ENCODE data around the gene CRIM1.
"Not testable (repeated sequence)": the region's sequence is repeated elsewhere in the genome, so short reads cannot be mapped to it uniquely, and the experiment has no call there.

Gene CRIM1

GRCh38 chr2:36355151-36355889 is at the start of gene CRIM1:
Gene CRIM1, plus strand, starts transcription at chr2:36355778. Its CDS starts 515 bp downstream, at chr2:36356293.
- DNase-seq (ENCODE audit: low spot score), result peak; percentile 90

GRCh38 chr2:36307441-36307840 is 48.1 kb upstream of the CRIM1 start:
- DNase-seq (ENCODE audit: low spot score), result no peak

GRCh38 chr2:36310444-36310843 is 45.1 kb upstream of the CRIM1 start:
- not testable (repeated sequence) for DNase-seq (ENCODE audit: low spot score)

- DNase-seq (ENCODE audit: low spot score), result no peak
Observed at GRCh38 chr2:36318547-36318946, 37.0 kb upstream of the CRIM1 start.

- DNase-seq (ENCODE audit: low spot score), result peak; percentile 41
Observed at GRCh38 chr2:36322108-36322507, 33.5 kb upstream of the CRIM1 start.

- no peak for DNase-seq (ENCODE audit: low spot score)
Observed at GRCh38 chr2:36326286-36326685, 29.3 kb upstream of the CRIM1 start.

GRCh38 chr2:36329251-36329650 is 26.3 kb upstream of the CRIM1 start:
- DNase-seq (ENCODE audit: low spot score), result no peak

- no peak for DNase-seq (ENCODE audit: low spot score)
Observed at GRCh38 chr2:36329746-36330472, 25.7 kb upstream of the CRIM1 start.

GRCh38 chr2:36330473-36331395 is 24.8 kb upstream of the CRIM1 start:
- DNase-seq (ENCODE audit: low spot score), result no peak

- DNase-seq (ENCODE audit: low spot score), result peak; percentile 39
Observed at GRCh38 chr2:36333350-36334012, 22.1 kb upstream of the CRIM1 start.

GRCh38 chr2:36335597-36335996 is 20.0 kb upstream of the CRIM1 start:
- no peak for DNase-seq (ENCODE audit: low spot score)

- no peak for DNase-seq (ENCODE audit: low spot score)
Observed at GRCh38 chr2:36336321-36336720, 19.3 kb upstream of the CRIM1 start.

- DNase-seq (ENCODE audit: low spot score), result no peak
Observed at GRCh38 chr2:36337354-36337753, 18.2 kb upstream of the CRIM1 start.

- no peak for DNase-seq (ENCODE audit: low spot score)
Observed at GRCh38 chr2:36338124-36338826, 17.3 kb upstream of the CRIM1 start.

GRCh38 chr2:36338827-36339145 is 16.8 kb upstream of the CRIM1 start:
- no peak for DNase-seq (ENCODE audit: low spot score)

GRCh38 chr2:36339607-36340218 is 15.9 kb upstream of the CRIM1 start:
- DNase-seq (ENCODE audit: low spot score), result no peak

GRCh38 chr2:36343606-36344005 is 12.0 kb upstream of the CRIM1 start:
- no peak for DNase-seq (ENCODE audit: low spot score)

- no peak for DNase-seq (ENCODE audit: low spot score)
Observed at GRCh38 chr2:36348721-36349120, 6.9 kb upstream of the CRIM1 start.

GRCh38 chr2:36351291-36351690 is 4.3 kb upstream of the CRIM1 start:
- no peak for DNase-seq (ENCODE audit: low spot score)

GRCh38 chr2:36351736-36352349 is 3.7 kb upstream of the CRIM1 start:
- DNase-seq (ENCODE audit: low spot score), result peak; percentile 79

GRCh38 chr2:36352701-36353100 is 2.9 kb upstream of the CRIM1 start:
- peak; percentile 44 for DNase-seq (ENCODE audit: low spot score)

Data from RKO (cell line).